H9 (cell line): Measurements from ENCODE around the gene ZNF428. TPM values are rescaled to one million over a fixed set of nuclear protein-coding genes. Genes with fewer than 3 reads are reported as not detected.
A peak's percentile ranks its signal among the peaks of the same experiment; 100 is the strongest.

ENCODE experiments used
- DNase-seq: peaks from one replicate; pipeline ENCODE4 v3.0.0-alpha.2; 2017
- H2AFZ ChIP-seq: one replicate; pipeline ENCODE4 v1.6.1; 2013; ENCODE audit warnings: mild to moderate bottlenecking, low read length, control low read depth, moderate library complexity
- H2AK5ac ChIP-seq: 2 replicates; pipeline ENCODE4 v1.6.1; 2013; ENCODE audit warnings: low read length, control low read depth, mixed read lengths; ENCODE audit not compliant: insufficient read length
- H2BK120ac ChIP-seq: one replicate; pipeline ENCODE4 v1.6.1; 2013; ENCODE audit warnings: low read depth, mild to moderate bottlenecking, low read length, control low read depth, inconsistent platforms; ENCODE audit not compliant: poor library complexity, severe bottlenecking
- H2BK12ac ChIP-seq: 2 replicates; pipeline ENCODE4 v1.6.1; 2013; ENCODE audit warnings: low read length, control low read depth, mixed read lengths, low read depth; ENCODE audit not compliant: insufficient read length
- H2BK15ac ChIP-seq: 2 replicates; pipeline ENCODE4 v1.6.1; 2013; ENCODE audit warnings: low read depth, low read length, control low read depth
- H2BK20ac ChIP-seq: one replicate; pipeline ENCODE4 v1.6.1; 2013; ENCODE audit warnings: low read depth, mild to moderate bottlenecking, low read length, control low read depth, inconsistent platforms; ENCODE audit not compliant: poor library complexity, severe bottlenecking
- H2BK5ac ChIP-seq: 2 replicates; pipeline ENCODE4 v1.6.1; 2013; ENCODE audit warnings: low read length, control low read depth, mixed read lengths; ENCODE audit not compliant: insufficient read length
- H3K14ac ChIP-seq: 2 replicates; pipeline ENCODE4 v1.6.1; 2013; ENCODE audit warnings: low read length, control low read depth; ENCODE audit not compliant: insufficient read depth
- H3K18ac ChIP-seq: 2 replicates; pipeline ENCODE4 v1.6.1; 2013; ENCODE audit warnings: low read depth, mild to moderate bottlenecking, mixed read lengths, low read length, control low read depth; ENCODE audit not compliant: insufficient read length
- H3K23ac ChIP-seq: 2 replicates; pipeline ENCODE4 v1.6.1; 2013; ENCODE audit warnings: low read length, control low read depth, mixed read lengths, low read depth; ENCODE audit not compliant: insufficient read length
- H3K23me2 ChIP-seq: 2 replicates; pipeline ENCODE4 v1.6.1; 2013; ENCODE audit warnings: low read depth, mild to moderate bottlenecking, mixed read lengths, low read length, control low read depth; ENCODE audit not compliant: insufficient read length, poor library complexity, severe bottlenecking
- H3K27ac ChIP-seq: 2 replicates; pipeline ENCODE4 v1.5.1; 2013; ENCODE audit warnings: low read length, control low read depth, mixed read lengths, low read depth; ENCODE audit not compliant: insufficient read length
- H3K27me3 ChIP-seq: 2 replicates; pipeline ENCODE4 v1.6.1; 2013; ENCODE audit warnings: low read length, control low read depth, inconsistent platforms; ENCODE audit not compliant: insufficient read depth
- H3K4ac ChIP-seq: 2 replicates; pipeline ENCODE4 v1.6.1; 2013; ENCODE audit warnings: low read depth, mild to moderate bottlenecking, control low read depth, inconsistent platforms, low read length, moderate library complexity
- H3K4me1 ChIP-seq: 2 replicates; pipeline ENCODE4 v1.6.1; 2013; ENCODE audit warnings: low read length, control low read depth, inconsistent platforms; ENCODE audit not compliant: insufficient read depth
- H3K4me2 ChIP-seq: 2 replicates; pipeline ENCODE4 v1.6.1; 2013; ENCODE audit warnings: low read length, control low read depth, mixed read lengths; ENCODE audit not compliant: insufficient read length, insufficient read depth
- H3K56ac ChIP-seq: 2 replicates; pipeline ENCODE4 v1.6.1; 2013; ENCODE audit warnings: low read depth, mild to moderate bottlenecking, mixed read lengths, low read length, control low read depth; ENCODE audit not compliant: insufficient read length
- H3K79me1 ChIP-seq: 2 replicates; pipeline ENCODE4 v1.6.1; 2013; ENCODE audit warnings: low read depth, mild to moderate bottlenecking, moderate library complexity, low read length, control low read depth, inconsistent platforms; ENCODE audit not compliant: insufficient read depth, poor library complexity, severe bottlenecking
- H3K79me2 ChIP-seq: 2 replicates; pipeline ENCODE4 v1.6.1; 2013; ENCODE audit warnings: low read length, control low read depth, inconsistent platforms; ENCODE audit not compliant: insufficient read depth
- H3K9ac ChIP-seq: 2 replicates; pipeline ENCODE4 v1.6.1; 2013; ENCODE audit warnings: low read length, control low read depth, mixed read lengths; ENCODE audit not compliant: insufficient read length; ENCODE audit errors: extremely low read depth
- H3K9me3 ChIP-seq: one replicate; pipeline ENCODE4 v1.6.1; 2013; ENCODE audit warnings: low read depth, low read length, inconsistent platforms; ENCODE audit not compliant: control insufficient read depth
- H3T11ph ChIP-seq: one replicate; pipeline ENCODE4 v1.6.1; 2013; ENCODE audit warnings: mild to moderate bottlenecking, low read length, control low read depth, inconsistent platforms
- H4K20me1 ChIP-seq: one replicate; pipeline ENCODE4 v1.6.1; 2013; ENCODE audit not compliant: control insufficient read depth, insufficient read length, insufficient read depth
- H4K5ac ChIP-seq: 2 replicates; pipeline ENCODE4 v1.6.1; 2013; ENCODE audit warnings: low read depth, mild to moderate bottlenecking, mixed read lengths, low read length, control low read depth; ENCODE audit not compliant: insufficient read length
- H4K8ac ChIP-seq: replicated peaks from 2 replicates; pipeline ENCODE4 v1.6.1; 2013; ENCODE audit warnings: low read length, control low read depth, mixed read lengths, low read depth; ENCODE audit not compliant: insufficient read length
- H4K91ac ChIP-seq: 2 replicates; pipeline ENCODE4 v1.6.1; 2013; ENCODE audit warnings: low read depth, mild to moderate bottlenecking, moderate library complexity, mixed read lengths, low read length, control low read depth; ENCODE audit not compliant: insufficient read length
- H3K27ac Mint-ChIP-seq, 3 experiments: 2 replicates in 2 of 3; 3 replicates in 1 of 3; pipeline ENCODE4 v1.8.0; 2020 to 2021; ENCODE audit warnings: mixed read lengths in 3 of 3, mild to moderate bottlenecking in 1 of 3, moderate library complexity in 1 of 3
- H3K27me3 Mint-ChIP-seq: 2 replicates; pipeline ENCODE4 v1.8.0; 2021; ENCODE audit warnings: low read depth, mild to moderate bottlenecking, moderate library complexity, mixed read lengths
- H3K36me3 Mint-ChIP-seq, 3 experiments: 2 replicates in 2 of 3; 3 replicates in 1 of 3; pipeline ENCODE4 v1.8.0; 2020 to 2021; ENCODE audit warnings: low read depth in 3 of 3, mixed read lengths in 3 of 3; ENCODE audit not compliant: insufficient read depth in 1 of 3
- H3K4me1 Mint-ChIP-seq, 2 experiments: 2 replicates each; pipeline ENCODE4 v1.8.0; 2020; ENCODE audit warnings: mixed read lengths in 2 of 2
- H3K4me3 Mint-ChIP-seq, 2 experiments: 2 replicates in 1 of 2; 3 replicates in 1 of 2; pipeline ENCODE4 v1.8.0; 2020 to 2021; ENCODE audit warnings: mild to moderate bottlenecking in 2 of 2, mixed read lengths in 2 of 2, moderate library complexity in 1 of 2
- H3K9me3 Mint-ChIP-seq, 2 experiments: 2 replicates in 1 of 2; 3 replicates in 1 of 2; pipeline ENCODE4 v1.8.0; 2020; ENCODE audit warnings: mild to moderate bottlenecking in 2 of 2, mixed read lengths in 2 of 2, moderate library complexity in 1 of 2
- WGBS: extraction: QIAGEN DNeasy Blood & Tissue Kit; methylation state at CpG from one replicate; pipeline ENCODE4 v1.1.7; 2013; ENCODE audit warnings: missing lambda C conversion rate, low lambda C conversion rate, mixed read lengths; ENCODE audit not compliant: insufficient read length; ENCODE audit errors: extremely low coverage; 5-methylcytosine and 5-hydroxymethylcytosine counted together
- total RNA-seq: library from RNA; stranded (reverse); gene quantifications from 2 replicates; pipeline ENCODE4 v1.2.1, GENCODE V29; 2021
- TF ChIP-seq, protein P1 (sequence below): fragments of 200-600 bp; sonication (generic); conservative IDR thresholded peaks from 3 replicates; pipeline ENCODE4 v1.8.0; 2021; ENCODE audit warnings: antibody characterized with exemption, mild to moderate bottlenecking

ZNF428 gene
- total RNA-seq, 1 experiment from 2014 or later: 30.3 TPM

DNA sequence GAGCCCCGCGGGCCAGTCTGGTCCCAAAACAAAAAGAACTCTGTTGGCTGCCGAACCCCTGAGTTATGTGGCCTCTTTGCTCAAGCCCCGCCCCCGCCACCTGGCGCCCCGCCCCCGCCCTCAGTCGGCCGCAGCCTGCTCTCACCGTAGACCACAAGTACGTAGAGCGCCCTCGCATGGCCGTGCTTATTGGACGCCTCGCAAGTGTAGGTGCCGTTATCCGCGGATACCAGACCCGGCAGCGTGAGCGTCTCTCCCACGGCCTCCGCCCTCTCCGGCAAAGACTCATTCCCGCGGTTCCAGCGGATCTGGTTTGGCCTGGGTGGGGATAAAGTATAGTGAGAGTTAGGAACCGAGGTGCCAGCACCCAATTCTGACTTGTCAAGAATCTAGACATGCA is 5.5 kb upstream of the ZNF428 start:
- Histone ChIP-seq H3K9me3 (no peaks in the 10 kb centered on the region), H4K5ac (no peak overlapping the region), H2BK120ac (no peak overlapping the region), H4K91ac (no peak overlapping the region), H3K4me2 (no peak overlapping the region), H3K23ac (no peak overlapping the region), H3K9ac (no peak overlapping the region), H3K4ac (no peak overlapping the region), H4K8ac (no peak overlapping the region), H4K20me1 (no peaks in the 10 kb centered on the region), H2BK5ac (no peak overlapping the region), H3K56ac (no peak overlapping the region), H3K27ac (no peak overlapping the region), H2BK12ac (no peak overlapping the region), H2AK5ac (no peak overlapping the region), H3K14ac (no peak overlapping the region), H3K79me1 (no peaks in the 10 kb centered on the region), H3K4me1 (no peaks in the 10 kb centered on the region; the same call in none of the 2 replicates), H2BK15ac (no peak overlapping the region), H2BK20ac (no peak overlapping the region), H3K27me3 (no peaks in the 10 kb centered on the region), H2AFZ (no peak overlapping the region), H3T11ph (no peak overlapping the region), H3K79me2 (no peaks in the 10 kb centered on the region), H3K18ac (no peak overlapping the region), H3K23me2 (peaks cover 3% of the 10 kb centered on the region)
- Mint-ChIP-seq H3K27ac (peak overlapping the region in 2 of 3 experiments; percentile 12 to 69; a peak in 2 of 7 replicates), H3K9me3 (no peaks in the 10 kb centered on the region; a peak in 1 of 5 replicates), H3K36me3 (peaks cover 11 to 31% (median 13%) of the 10 kb centered on the region in 3 experiments; a peak in 6 of 7 replicates), H3K4me3 (peak overlapping the region in 1 of 2 experiments; percentile 41; a peak in 1 of 5 replicates), H3K27me3 (peaks cover 22% of the 10 kb centered on the region), H3K4me1 (peaks cover 22 to 36% of the 10 kb centered on the region in 2 experiments)
- TF ChIP-seq, protein P1, sequence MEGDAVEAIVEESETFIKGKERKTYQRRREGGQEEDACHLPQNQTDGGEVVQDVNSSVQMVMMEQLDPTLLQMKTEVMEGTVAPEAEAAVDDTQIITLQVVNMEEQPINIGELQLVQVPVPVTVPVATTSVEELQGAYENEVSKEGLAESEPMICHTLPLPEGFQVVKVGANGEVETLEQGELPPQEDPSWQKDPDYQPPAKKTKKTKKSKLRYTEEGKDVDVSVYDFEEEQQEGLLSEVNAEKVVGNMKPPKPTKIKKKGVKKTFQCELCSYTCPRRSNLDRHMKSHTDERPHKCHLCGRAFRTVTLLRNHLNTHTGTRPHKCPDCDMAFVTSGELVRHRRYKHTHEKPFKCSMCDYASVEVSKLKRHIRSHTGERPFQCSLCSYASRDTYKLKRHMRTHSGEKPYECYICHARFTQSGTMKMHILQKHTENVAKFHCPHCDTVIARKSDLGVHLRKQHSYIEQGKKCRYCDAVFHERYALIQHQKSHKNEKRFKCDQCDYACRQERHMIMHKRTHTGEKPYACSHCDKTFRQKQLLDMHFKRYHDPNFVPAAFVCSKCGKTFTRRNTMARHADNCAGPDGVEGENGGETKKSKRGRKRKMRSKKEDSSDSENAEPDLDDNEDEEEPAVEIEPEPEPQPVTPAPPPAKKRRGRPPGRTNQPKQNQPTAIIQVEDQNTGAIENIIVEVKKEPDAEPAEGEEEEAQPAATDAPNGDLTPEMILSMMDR: peak; percentile 72
- WGBS: no CpG with 5 or more reads among the region's 30 CpGs
- peak; percentile 96 for DNase-seq
